H1 (cell line): ENCODE results near the gene ABHD16B. TPM values are rescaled to one million over a fixed set of nuclear protein-coding genes. Genes with fewer than 3 reads are reported as not detected.

Source experiments
- CTCF ChIA-PET: fragments of 300-600 bp; sonication (Branson Sonifier 250); formaldehyde crosslinking; loops from one replicate; lab custom pipeline; 2021; ENCODE audit not compliant: partially characterized antibody; lab: Charles Lee
- POLR2A ChIA-PET: fragments of 300-600 bp; sonication (Branson Sonifier 250); formaldehyde crosslinking; loops from one replicate; lab custom pipeline; 2021; ENCODE audit warnings: inconsistent platforms; ENCODE audit not compliant: partially characterized antibody; lab: Charles Lee
- DNase-seq, 2 experiments: peaks; one replicate each; pipeline versions ENCODE4 v3.0.0 to v3.0.0-alpha.2; 2010 to 2022; ENCODE audit warnings: low spot score in 2 of 2, low read depth in 1 of 2, mixed read lengths in 1 of 2
- FAIRE-seq: peaks from 2 replicates; lab custom pipeline; 2011; peaks lifted over from hg19 to GRCh38; lab: Jason Lieb, UNC
- H2AFZ ChIP-seq: 2 replicates; pipeline ENCODE4 v1.8.1; 2012; ENCODE audit warnings: low read length, inconsistent platforms
- H2AK5ac ChIP-seq: 2 replicates; pipeline ENCODE4 v1.6.1; 2013; ENCODE audit warnings: low read depth, low read length
- H2BK120ac ChIP-seq: replicated peaks from 2 replicates; pipeline ENCODE3; 2013; ENCODE audit warnings: low read depth, low read length, inconsistent platforms
- H2BK12ac ChIP-seq: 2 replicates; pipeline ENCODE4 v1.6.1; 2013; ENCODE audit warnings: low read depth, low read length
- H2BK15ac ChIP-seq: 2 replicates; pipeline ENCODE4 v1.6.1; 2013; ENCODE audit warnings: low read length
- H2BK20ac ChIP-seq: 2 replicates; pipeline ENCODE4 v1.6.1; 2013; ENCODE audit warnings: low read length
- H2BK5ac ChIP-seq: 2 replicates; pipeline ENCODE4 v1.6.1; 2013; ENCODE audit warnings: low read depth, low read length
- H3K14ac ChIP-seq: 2 replicates; pipeline ENCODE4 v1.6.1; 2013; ENCODE audit warnings: inconsistent platforms; ENCODE audit not compliant: insufficient read length
- H3K18ac ChIP-seq: 2 replicates; pipeline ENCODE4 v1.6.1; 2013; ENCODE audit warnings: low read length; ENCODE audit errors: extremely low read depth
- H3K23ac ChIP-seq: 2 replicates; pipeline ENCODE4 v1.6.1; 2013; ENCODE audit warnings: inconsistent platforms; ENCODE audit not compliant: insufficient read length
- H3K23me2 ChIP-seq: 2 replicates; pipeline ENCODE4 v1.6.1; 2013; ENCODE audit warnings: low read depth, low read length
- H3K27ac ChIP-seq: 2 replicates; pipeline ENCODE4 v1.6.1; 2011; ENCODE audit warnings: low read depth, low read length, inconsistent platforms
- H3K27me3 ChIP-seq, 4 experiments: replicated peaks in 1 of 4; 1 replicate in 1 of 4; 2 replicates in 3 of 4; pipeline versions ENCODE4 v1.6.1 to v1.8.1; 2011 to 2013; ENCODE audit warnings: low read length in 3 of 4, mild to moderate bottlenecking in 3 of 4, inconsistent platforms in 2 of 4, mixed read lengths in 2 of 4, moderate library complexity in 1 of 4; ENCODE audit not compliant: control insufficient read depth in 3 of 4, insufficient read depth in 3 of 4; ENCODE audit errors: extremely low read depth in 1 of 4
- H3K36me3 ChIP-seq, 4 experiments: 2 replicates each; pipeline versions ENCODE4 v1.6.1 to v1.8.1; 2011 to 2013; ENCODE audit warnings: mild to moderate bottlenecking in 4 of 4, low read length in 3 of 4, moderate library complexity in 2 of 4, control low read depth in 1 of 4, inconsistent platforms in 1 of 4; ENCODE audit not compliant: insufficient read depth in 4 of 4, control insufficient read depth in 2 of 4
- H3K4ac ChIP-seq: replicated peaks from 2 replicates; pipeline ENCODE3; 2013; ENCODE audit warnings: low read length, low read depth, mixed read lengths, inconsistent platforms; ENCODE audit not compliant: insufficient read length
- H3K4me1 ChIP-seq, 4 experiments: replicated peaks in 1 of 4; 1 replicate in 1 of 4; 2 replicates in 3 of 4; pipeline versions ENCODE4 v1.6.1 to v1.8.1; 2011 to 2013; ENCODE audit warnings: low read length in 3 of 4, inconsistent platforms in 2 of 4, mixed read lengths in 1 of 4; ENCODE audit not compliant: insufficient read depth in 4 of 4, control insufficient read depth in 3 of 4
- H3K4me2 ChIP-seq, 2 experiments: 2 replicates each; pipeline versions ENCODE4 v1.6.1 to v1.8.1; 2011 to 2013; ENCODE audit warnings: low read depth in 2 of 2, low read length in 2 of 2, control low read depth in 1 of 2, inconsistent platforms in 1 of 2, mild to moderate bottlenecking in 1 of 2; ENCODE audit not compliant: insufficient read depth in 1 of 2
- H3K4me3 ChIP-seq, 4 experiments: fragments of 200-600, 300-600 bp in 1 of 4; sonication (generic), shearing (Covaris generic), sonication (Bioruptor Twin) in 1 of 4; 2 replicates each; pipeline versions ENCODE4 v1.5.1 to v1.8.1; 2011 to 2016; ENCODE audit warnings: low read length in 4 of 4, low read depth in 3 of 4, control low read depth in 2 of 4, inconsistent platforms in 2 of 4, mild to moderate bottlenecking in 2 of 4, mixed read lengths in 1 of 4, moderate library complexity in 1 of 4; ENCODE audit not compliant: insufficient read depth in 2 of 4; ENCODE audit errors: extremely low read depth in 1 of 4
- H3K56ac ChIP-seq: replicated peaks from 2 replicates; pipeline ENCODE3; 2013; ENCODE audit warnings: low read depth, mild to moderate bottlenecking, mixed read lengths, low read length, inconsistent platforms; ENCODE audit not compliant: insufficient read length
- H3K79me1 ChIP-seq: 2 replicates; pipeline ENCODE4 v1.6.1; 2013; ENCODE audit warnings: low read depth, low read length, control low read depth
- H3K79me2 ChIP-seq, 2 experiments: 2 replicates each; pipeline versions ENCODE4 v1.6.1 to v1.8.1; 2012 to 2013; ENCODE audit warnings: low read length in 2 of 2, mild to moderate bottlenecking in 2 of 2, inconsistent platforms in 1 of 2; ENCODE audit not compliant: insufficient read depth in 2 of 2, control insufficient read depth in 1 of 2
- H3K9ac ChIP-seq, 4 experiments: replicated peaks in 1 of 4; 1 replicate in 1 of 4; 2 replicates in 3 of 4; pipeline versions ENCODE4 v1.6.1 to v1.8.1; 2011 to 2013; ENCODE audit warnings: low read depth in 3 of 4, low read length in 3 of 4, control low read depth in 2 of 4, mild to moderate bottlenecking in 2 of 4, moderate library complexity in 2 of 4, inconsistent platforms in 1 of 4; ENCODE audit errors: extremely low read depth in 1 of 4
- H3K9me3 ChIP-seq, 2 experiments: 2 replicates each; pipeline versions ENCODE4 v1.6.1 to v1.8.1; 2012 to 2013; ENCODE audit warnings: mild to moderate bottlenecking in 2 of 2, moderate library complexity in 2 of 2, control low read depth in 1 of 2, inconsistent platforms in 1 of 2, low read depth in 1 of 2, low read length in 1 of 2, mixed read lengths in 1 of 2; ENCODE audit not compliant: insufficient read depth in 2 of 2
- H4K20me1 ChIP-seq, 2 experiments: replicated peaks in 1 of 2; 2 replicates each; pipeline versions ENCODE3 to v1.8.1; 2011 to 2013; ENCODE audit warnings: inconsistent platforms in 2 of 2, low read length in 2 of 2, mild to moderate bottlenecking in 1 of 2; ENCODE audit not compliant: insufficient read depth in 2 of 2, control insufficient read depth in 1 of 2
- H4K5ac ChIP-seq: 2 replicates; pipeline ENCODE4 v1.6.1; 2013; ENCODE audit warnings: low read length, low read depth, mixed read lengths, inconsistent platforms; ENCODE audit not compliant: insufficient read length
- H4K8ac ChIP-seq: 2 replicates; pipeline ENCODE4 v1.8.0; 2013; ENCODE audit warnings: mild to moderate bottlenecking, moderate library complexity, low read length, inconsistent platforms; ENCODE audit not compliant: insufficient read depth; ENCODE audit errors: extremely low read depth
- H4K91ac ChIP-seq: replicated peaks from 2 replicates; pipeline ENCODE3; 2013; ENCODE audit warnings: low read length, mixed read lengths, inconsistent platforms; ENCODE audit not compliant: insufficient read length
- WGBS, 2 experiments: shearing (Covaris generic) in 1 of 2; methylation state at CpG; one replicate each; pipeline versions ENCODE4 v1.1.6 to v1.1.7; 2013 to 2015; ENCODE audit warnings: low lambda C conversion rate in 2 of 2, mixed read lengths in 2 of 2, inconsistent platforms in 1 of 2, low coverage in 1 of 2, missing lambda C conversion rate in 1 of 2; ENCODE audit not compliant: insufficient replicate concordance in 2 of 2, insufficient coverage in 1 of 2, insufficient read length in 1 of 2; ENCODE audit errors: extremely low coverage in 1 of 2, missing lambda C conversion rate in 1 of 2; 5-methylcytosine and 5-hydroxymethylcytosine counted together
- polyA plus RNA-seq, 7 experiments: library from polyadenylated mRNA; depleted of rRNA in 3 of 7; stranded (reverse) in 5 of 7; unstranded in 2 of 7; fragments of >200 nt in 5 of 7; fragments of 200-250 nt in 2 of 7; gene quantifications; 1 replicate in 5 of 7; 2 replicates in 1 of 7; 4 replicates in 1 of 7; pipeline versions ENCODE4 v1.2.1 to v1.2.3, GENCODE V29; 2011 to 2013; ENCODE audit warnings: missing spikeins in 2 of 7, mixed read lengths in 2 of 7
- total RNA-seq: library from RNA; stranded (reverse); fragmentation: NEBNext Ultra II Directional; extraction: Animal tissue kit (Norgen Biotek cat#: 25700); gene quantifications from 2 replicates; pipeline ENCODE4 v1.2.1, GENCODE V29; 2021

ABHD16B gene
- total and polyA plus RNA-seq, 2 of the 8 experiments (the other 6 are each of a cell fraction or from before 2014, with no cell fraction given), result not detected

DNA sequence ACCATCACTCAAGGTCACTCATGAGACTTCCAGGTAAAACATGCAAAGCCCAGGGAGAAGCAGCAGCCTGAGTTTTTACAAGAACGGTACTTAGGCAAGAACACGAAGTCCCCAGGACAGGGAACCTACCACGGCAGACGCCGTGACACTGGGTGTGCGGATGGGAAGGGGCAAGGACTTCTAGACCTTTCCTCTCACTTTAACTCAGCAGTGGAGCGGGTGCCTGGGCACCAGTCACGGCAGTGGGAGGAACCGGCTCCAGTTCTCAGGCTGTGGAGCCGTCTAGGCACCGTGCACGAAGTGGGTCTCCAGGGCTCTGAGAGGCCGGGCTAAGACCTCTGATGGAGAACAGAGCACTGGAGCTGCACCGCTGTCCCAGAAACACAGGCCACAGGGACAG is 32.8 kb upstream of the ABHD16B start:
- POLR2A ChIA-PET, result interaction anchor here (0.7 to 1.5 kb wide), 3 partner anchors 19 to 34 kb away, joined by 3 to 4 read pairs (median 4); no protein-coding TSS in a partner anchor
- Histone ChIP-seq H3K36me3 (no peaks in the 10 kb centered on the region; a peak in 1 of 8 replicates), H3K4me3 (no peak overlapping the region), H3K4ac (no peak overlapping the region), H2BK15ac (no peak overlapping the region), H4K5ac (no peak overlapping the region), H3K23me2 (peaks cover 15% of the 10 kb centered on the region; the same call in 1 of the 2 replicates), H2BK120ac (no peak overlapping the region), H2BK20ac (no peak overlapping the region), H4K20me1 (peaks cover 6 to 21% of the 10 kb centered on the region in 2 experiments), H3K27me3 (peaks cover 14 to 32% (median 27%) of the 10 kb centered on the region in 4 experiments; a peak in 6 of 7 replicates), H3K18ac (no peak overlapping the region), H3K14ac (no peak overlapping the region), H3K4me2 (peak overlapping the region in 1 of 2 experiments; percentile 96; a peak in 2 of 4 replicates), H3K79me1 (peaks cover 11% of the 10 kb centered on the region), H4K8ac (no peak overlapping the region), H2BK12ac (no peak overlapping the region), H2AK5ac (peak overlapping the region; percentile 7; the same call in 1 of the 2 replicates), H3K56ac (no peak overlapping the region), H3K4me1 (peaks cover 3 to 16% (median 8%) of the 10 kb centered on the region in 4 experiments; a peak in 5 of 7 replicates), H3K9me3 (no peaks in the 10 kb centered on the region), H3K23ac (no peak overlapping the region), H4K91ac (no peak overlapping the region), H2BK5ac (no peak overlapping the region), H3K27ac (no peak overlapping the region), H3K79me2 (peaks cover 14 to 49% of the 10 kb centered on the region in 2 experiments), H3K9ac (no peak overlapping the region), H2AFZ (no peak overlapping the region)
- no peak for FAIRE-seq
- WGBS, 2 experiments, result 87% methylated on average over 14 of the region's 14 CpGs; no CpG with 5 or more reads in 1 of the 2 experiments
- no peak for DNase-seq
- CTCF ChIA-PET, result interaction anchor here (0.9 to 1.5 kb wide), 6 partner anchors 11 to 46 kb away, joined by 3 to 5 read pairs (median 4); no protein-coding TSS in a partner anchor
